Measurements from ENCODE around the gene PIP5K1C.

The PIP5K1C gene

DNA sequence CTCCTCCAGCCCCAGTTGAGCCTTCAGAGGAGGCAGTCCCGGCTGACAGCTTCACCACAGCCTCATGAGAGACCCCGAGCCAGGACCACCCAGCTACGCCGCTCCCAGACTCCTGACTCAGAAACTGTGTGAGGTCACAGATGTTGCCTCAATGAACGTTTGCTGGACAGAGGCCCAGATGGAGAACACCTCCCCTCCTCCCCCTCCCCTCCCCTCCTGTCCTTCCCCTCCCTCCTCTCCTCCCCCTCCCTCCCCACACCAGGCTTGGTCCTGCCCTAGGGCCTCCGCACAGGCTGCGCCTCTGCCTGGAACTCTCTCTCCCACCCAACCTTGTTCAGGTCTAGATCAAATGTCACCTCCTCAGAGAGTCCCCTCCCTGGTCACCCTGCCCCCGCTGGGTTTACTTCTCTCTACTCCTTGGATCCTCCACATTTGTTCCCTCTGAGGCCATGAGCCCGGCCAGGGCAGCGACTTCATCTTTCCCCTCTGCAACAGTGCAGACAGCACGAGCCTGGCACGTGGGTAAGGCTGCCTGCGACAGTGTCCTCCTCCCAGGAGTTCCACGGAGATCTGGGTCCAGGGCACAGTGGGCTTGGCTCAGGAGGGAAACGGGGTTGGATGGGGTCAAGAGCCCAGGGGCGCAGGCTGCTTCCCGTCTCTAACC lies 17.4 kb downstream of the PIP5K1C start:
- no peak for DNase-seq
- in situ Hi-C loops (cut with HindIII; ENCODE audit: low pct_ligation_motif_present, low pct_unique_long_range_greater_than_20kb, low sequenced_read_pairs): no loop called here

DNA sequence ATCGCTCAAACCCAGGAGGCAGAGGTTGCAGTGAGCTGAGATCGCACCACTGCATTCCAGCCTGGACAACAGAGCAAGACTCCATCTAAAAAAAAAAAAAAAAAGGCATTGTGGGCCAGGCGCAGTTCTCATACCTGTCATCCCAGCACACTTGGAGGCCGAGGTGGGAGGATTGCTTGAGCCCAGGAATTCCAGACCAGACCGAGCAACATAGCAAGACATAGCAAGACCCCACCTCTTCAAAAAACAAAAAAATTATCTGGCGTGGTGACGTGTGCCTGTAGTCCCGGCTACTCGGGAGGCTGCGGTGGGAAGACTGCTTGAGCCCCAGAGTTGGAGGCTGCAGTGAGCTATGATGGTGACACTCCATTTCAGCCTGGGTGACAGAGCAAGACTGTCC lies 18.0 kb downstream of the PIP5K1C start:
- in situ Hi-C loops (cut with HindIII; ENCODE audit: low pct_ligation_motif_present, low pct_unique_long_range_greater_than_20kb, low sequenced_read_pairs): no loop called here
- DNase-seq: no peak

DNA sequence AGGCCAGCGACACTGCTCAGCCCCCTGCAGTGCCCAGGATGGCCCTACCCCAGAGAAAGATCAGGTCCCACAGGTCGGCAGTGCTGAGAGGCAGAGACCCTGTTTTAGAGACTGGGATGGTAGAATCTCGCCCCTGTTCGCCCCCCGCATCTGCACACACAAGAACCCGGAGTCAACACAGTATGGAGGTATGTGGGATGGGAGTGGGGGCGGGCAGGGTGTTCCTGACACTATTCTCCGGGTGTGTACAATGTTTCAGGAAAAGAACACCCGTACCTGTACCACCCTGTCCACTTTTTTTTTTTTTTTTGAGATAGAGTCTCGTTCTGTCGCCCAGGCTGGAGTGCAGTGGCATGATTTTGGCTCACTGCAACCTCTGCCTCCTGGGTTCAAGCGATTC lies 19.3 kb downstream of the PIP5K1C start:
- in situ Hi-C loops (cut with HindIII; ENCODE audit: low pct_ligation_motif_present, low pct_unique_long_range_greater_than_20kb, low sequenced_read_pairs): no loop called here
- DNase-seq: no peak

DNA sequence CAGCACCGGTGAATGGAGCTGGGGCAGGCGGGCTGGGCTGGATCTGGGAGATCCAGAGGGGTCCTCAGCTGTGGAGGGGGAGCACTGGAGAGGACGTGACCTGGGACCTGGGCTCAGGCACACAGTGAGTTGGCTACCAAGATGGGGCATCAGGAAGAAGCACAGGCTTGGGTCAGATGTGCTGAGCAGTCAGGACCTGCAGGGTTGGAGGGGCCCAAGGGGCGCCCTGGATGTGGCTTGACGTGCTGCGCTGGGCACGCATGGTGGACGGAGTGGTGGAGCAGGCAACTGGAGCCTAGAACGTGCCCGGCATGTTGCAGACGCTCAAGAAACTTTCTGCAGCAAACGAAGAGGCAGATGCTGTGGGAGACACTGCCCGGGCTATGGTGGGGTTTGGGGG lies 20.7 kb downstream of the PIP5K1C start:
- DNase-seq: no peak
- in situ Hi-C loops (cut with HindIII; ENCODE audit: low pct_ligation_motif_present, low pct_unique_long_range_greater_than_20kb, low sequenced_read_pairs): no loop called here

DNA sequence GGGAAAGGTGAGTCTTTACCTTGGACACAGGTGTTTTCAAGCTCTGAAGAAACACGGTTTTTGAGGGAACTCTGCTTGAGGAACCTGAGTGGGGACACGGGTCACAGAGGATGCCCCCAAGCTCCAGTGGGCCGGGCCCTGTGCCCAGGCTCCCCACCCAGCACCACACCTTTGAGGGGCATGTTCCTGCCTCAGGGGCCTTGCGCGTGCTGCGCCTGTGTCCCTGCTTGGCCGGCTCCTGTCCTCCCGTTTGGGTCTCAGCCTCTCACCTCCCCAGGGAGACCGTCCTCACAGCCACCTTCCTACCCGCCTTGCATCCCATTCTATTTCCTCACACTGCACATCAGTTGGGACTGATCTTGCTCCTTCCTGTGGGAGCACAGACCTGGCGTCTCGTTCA lies 21.1 kb downstream of the PIP5K1C start:
- in situ Hi-C loops (cut with HindIII; ENCODE audit: low pct_ligation_motif_present, low pct_unique_long_range_greater_than_20kb, low sequenced_read_pairs): no loop called here

DNA sequence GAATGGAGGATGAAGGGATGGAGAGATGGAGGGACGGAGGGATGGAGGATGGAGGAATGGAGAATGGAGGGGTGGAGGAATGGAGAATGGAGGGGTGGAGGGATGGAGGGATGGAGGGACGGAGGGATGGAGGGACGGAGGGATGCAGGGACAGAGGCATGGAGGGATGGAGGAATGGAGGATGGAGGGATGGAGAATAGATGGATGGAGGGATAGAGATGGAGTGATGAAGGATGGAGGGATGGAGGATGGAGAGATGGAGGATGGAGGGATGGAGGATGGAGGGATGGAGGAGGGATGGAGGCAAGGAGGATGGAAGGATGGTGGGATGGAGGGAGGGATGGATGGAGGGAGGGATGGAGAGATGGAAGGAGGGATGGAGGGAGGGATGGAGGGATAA lies 22.1 kb downstream of the PIP5K1C start:
- DNase-seq: no peak
- in situ Hi-C loops (cut with HindIII; ENCODE audit: low pct_ligation_motif_present, low pct_unique_long_range_greater_than_20kb, low sequenced_read_pairs): no loop called here

More for the DNA sequence above, 21.1 kb downstream of the PIP5K1C start:
- DNase-seq: no peak

DNA sequence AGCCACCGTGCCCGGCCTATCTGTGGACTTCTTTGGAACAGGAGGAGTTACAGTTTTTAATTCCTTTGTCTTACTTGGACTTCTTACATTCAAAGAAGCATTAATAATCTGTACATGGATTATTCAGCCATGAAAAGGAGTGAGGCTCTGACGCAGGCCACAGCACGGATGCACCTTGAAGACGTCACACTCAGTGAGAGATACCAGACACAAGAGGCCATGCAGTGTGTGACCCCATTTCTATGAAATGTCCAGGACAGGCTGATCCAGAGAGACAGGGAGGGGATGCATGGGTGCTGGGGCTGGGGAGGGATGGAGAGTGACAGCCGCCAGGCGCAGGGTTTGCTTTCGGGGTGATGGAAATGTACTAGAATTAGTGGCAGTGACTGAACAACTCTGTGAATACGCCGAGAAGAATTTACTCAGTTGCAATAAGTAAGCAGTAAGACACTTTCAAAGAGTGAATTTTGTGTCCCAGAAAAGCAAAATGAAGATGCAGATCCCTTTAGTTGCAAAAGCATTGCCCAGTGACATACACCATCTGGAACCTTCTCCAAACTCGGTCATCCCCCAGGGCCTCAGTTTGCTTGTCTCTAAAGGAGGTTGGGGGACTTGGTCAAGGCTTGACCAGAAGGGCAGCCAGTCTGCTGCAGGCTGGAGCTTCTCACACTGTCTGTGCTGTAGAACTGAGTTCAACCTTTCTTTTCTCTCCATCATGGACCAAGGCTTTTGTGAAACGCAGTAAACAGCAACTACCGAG lies 25.3 kb downstream of the PIP5K1C start:
- DNase-seq: no peak
- in situ Hi-C loops (cut with HindIII; ENCODE audit: low pct_ligation_motif_present, low pct_unique_long_range_greater_than_20kb, low sequenced_read_pairs): no loop called here

DNA sequence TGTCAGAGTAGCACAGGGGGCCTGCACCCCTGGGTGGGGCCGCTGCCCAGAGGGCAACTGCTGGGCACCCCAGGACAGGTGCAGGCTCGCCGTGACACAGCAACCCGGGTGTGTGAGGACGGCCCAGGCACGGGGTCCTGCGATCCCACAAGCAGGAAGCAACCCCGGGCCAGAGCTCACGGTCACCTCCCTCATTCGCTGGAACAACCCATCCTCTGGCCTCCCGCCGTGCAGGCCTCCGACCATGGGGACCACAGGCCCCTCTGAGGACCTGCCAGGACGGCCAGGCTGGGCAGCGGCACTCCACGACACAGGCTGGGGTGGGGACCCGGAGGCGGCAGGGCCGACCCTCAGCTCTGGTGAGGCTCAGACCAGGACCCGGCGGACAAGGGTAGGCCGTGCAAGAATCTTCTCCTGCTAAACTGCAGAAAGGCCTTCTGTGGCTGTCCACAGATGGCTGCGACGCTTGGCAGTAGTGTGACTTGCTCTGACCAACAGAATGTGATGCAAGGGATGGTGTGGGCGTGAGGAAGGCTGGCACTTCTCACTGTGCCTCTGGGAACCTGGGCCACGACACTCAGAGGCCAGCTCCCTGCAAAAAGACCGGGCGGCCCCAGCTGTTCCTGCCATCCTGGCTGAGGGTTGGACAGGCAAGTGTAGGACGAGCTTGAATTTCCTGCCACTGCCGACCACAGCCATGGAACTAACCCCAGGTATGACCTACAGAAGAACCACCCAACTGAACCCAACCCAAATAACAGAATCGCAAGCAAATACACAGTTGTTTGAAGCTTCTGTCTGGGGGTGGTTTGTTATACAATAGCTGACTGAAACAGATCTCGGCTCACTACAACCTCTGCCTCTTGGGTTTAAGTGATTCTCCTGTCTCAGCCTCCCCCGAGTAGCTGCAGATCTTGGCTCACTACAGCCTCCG lies 26.5 kb downstream of the PIP5K1C start:
- DNase-seq: no peak
- in situ Hi-C loops (cut with HindIII; ENCODE audit: low pct_ligation_motif_present, low pct_unique_long_range_greater_than_20kb, low sequenced_read_pairs): no loop called here

DNA sequence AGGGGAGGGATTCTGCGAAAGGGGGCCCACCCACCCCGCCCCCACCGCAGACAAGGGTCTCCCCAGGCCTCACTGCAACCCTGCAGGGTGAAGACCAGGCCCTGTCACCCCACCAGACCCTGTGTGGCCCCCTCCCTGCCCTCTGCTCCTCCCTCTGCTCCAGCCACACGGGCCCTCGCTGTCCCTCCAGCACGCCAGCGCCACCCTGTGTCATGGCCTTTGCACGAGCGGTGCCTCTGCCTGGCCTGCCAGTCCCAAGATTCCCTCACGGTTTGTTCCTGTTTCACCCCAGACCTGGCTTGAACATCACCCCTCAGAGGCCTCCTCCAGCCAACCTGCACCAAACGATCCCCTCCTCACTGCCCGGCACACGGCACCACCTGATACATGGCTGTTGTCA lies 27.3 kb downstream of the PIP5K1C start:
- no peak for DNase-seq
- in situ Hi-C loops (cut with HindIII; ENCODE audit: low pct_ligation_motif_present, low pct_unique_long_range_greater_than_20kb, low sequenced_read_pairs): no loop called here

DNA sequence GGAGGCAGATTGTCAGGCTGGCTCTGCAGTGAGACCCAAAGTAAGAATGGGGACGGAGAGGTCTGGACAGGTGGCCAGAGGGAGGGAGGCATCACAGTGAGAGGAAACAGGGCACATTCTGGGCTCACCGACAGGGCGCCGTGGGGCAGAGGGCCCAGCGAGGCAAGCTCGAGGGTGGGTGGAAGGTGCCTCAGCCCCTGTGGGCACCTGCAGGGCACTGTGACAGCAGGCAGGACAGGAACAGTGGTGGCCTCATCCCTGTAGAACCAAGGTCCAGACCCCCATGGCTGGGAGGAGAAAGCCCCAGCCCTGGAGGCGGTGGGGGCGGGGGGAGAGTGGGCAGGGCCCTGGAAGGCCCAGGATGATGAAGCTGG lies 27.7 kb downstream of the PIP5K1C start:
- in situ Hi-C loops (cut with HindIII; ENCODE audit: low pct_ligation_motif_present, low pct_unique_long_range_greater_than_20kb, low sequenced_read_pairs): no loop called here
- no peak for DNase-seq

DNA sequence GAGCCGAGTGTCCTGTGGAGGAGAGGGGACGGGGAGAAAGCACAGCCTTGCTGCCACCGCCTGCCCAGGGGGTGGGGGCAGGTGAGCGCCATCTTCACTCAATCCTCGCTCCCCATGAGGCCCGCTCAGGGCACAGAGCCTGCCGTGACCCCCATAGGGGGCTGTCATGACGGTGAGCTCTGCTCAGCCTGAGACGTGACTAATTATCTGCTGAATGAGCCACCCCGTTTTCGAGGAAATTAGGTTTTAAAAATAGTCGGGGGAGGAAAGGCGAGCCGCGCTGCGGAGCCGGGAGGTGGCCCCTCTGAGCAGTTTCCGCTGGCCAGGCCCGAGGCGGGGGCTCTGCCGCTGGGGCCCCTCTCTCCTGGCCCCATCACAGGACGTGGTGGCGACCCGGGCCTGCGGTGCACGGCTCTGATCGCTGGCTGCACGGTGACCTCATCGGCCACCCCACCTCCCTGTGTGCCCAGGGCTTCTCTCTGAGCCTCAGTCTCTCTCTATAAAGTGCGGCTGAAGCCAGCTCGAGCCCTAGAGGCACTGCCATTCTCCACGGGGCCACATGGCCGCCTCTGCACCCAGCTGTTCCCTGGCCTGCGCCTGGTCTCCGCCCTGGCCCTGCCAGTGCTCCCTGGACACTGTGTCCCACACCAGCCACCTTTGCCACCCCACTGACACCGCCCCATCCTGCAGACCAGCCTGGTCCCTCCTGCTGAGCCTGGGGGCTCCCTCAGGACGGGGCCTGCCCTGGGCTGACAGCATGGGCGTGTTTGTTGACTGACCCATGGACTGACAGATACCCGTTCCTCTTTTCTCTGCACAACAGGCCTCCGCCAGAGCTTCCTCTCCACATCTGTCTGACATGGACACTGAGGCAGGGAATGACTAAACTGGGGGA lies 28.3 kb downstream of the PIP5K1C start:
- DNase-seq: no peak
- in situ Hi-C loops (cut with HindIII; ENCODE audit: low pct_ligation_motif_present, low pct_unique_long_range_greater_than_20kb, low sequenced_read_pairs): no loop called here

DNA sequence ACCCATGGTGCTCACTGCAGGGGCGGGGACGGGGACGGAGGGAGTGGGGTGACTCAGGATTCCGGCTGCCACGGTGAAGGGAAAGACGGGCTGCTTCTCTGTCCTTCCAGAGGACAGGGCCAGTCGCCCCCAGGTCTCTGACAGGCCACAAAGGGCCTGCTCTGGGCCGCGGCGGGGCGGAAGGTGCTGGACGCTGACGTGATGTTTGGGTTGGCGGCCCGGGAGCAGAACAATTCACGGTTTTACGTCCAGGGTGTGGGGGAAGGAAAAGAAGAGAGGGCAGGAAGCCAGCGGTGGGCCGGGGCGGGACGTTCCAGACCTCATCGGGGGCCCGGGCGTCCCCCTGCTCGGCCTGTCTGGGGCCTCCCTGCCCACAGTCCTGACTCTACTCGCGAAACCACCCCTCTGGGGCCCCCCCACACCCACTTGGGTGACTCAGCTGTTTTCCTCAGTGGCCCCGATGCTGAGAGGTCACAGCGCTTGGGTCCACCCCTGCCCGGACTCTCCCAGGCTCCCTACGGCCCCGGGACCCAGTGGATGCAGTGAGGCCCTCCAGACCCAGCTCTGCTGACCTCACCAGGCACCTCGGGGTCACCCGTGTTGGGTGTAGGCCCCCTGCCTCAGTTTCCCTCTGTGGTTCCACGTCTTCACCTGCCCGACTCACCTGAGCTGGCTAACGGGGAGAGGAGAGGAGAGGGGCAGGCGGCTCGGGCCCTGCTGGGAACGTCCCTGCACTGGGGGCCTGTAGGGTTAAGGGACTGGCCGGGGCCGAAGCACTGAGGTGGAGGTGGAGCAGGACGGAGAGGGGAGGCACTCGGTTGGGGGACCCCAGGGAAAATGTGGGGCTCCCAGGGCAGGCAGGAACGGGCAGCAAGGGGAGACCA lies 29.2 kb downstream of the PIP5K1C start:
- in situ Hi-C loops (cut with HindIII; ENCODE audit: low pct_ligation_motif_present, low pct_unique_long_range_greater_than_20kb, low sequenced_read_pairs): no loop called here
- DNase-seq: no peak

DNA sequence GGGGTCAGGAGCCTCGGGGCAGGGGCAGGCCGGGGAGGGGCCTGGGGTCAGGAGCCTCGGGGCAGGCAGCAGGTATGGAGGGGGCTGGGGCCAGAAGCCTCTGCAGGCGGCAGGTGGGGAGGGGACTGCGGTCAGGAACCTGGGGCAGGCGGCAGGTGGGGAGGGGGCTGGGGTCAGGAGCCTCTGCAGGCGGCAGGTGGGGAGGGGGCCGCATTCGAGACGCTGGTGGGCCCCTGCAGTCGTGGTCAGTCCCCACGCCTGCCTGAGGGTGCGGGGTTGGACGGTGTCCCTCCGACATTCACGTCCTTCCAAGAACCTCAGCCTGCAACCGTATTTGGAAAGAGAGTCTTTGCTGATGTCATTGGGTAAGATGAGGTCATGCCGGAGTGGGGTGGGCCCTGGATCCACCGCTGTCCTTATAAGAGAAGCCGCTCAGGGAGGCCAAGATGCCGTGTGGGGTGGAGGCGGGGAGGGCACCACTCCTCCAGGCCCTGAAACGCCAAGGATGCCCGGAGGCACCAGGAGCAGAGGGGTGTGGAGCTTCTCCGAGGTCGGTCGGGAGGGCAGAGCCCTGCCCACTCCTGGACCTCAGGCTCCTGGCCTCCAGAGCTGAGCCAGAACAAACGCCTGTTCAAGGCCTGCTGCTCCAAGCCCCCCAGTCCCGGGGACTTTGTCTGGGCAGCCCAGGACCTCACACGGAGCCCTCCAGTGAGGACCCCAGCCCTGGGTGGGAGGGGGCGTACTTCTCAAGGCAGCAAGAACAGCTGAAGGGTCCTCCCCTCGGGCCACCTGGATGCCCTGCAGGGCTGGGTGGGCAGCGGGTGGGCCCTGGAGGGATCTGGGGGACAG lies 30.1 kb downstream of the PIP5K1C start:
- in situ Hi-C loops (cut with HindIII; ENCODE audit: low pct_ligation_motif_present, low pct_unique_long_range_greater_than_20kb, low sequenced_read_pairs): no loop called here
- DNase-seq: no peak

DNA sequence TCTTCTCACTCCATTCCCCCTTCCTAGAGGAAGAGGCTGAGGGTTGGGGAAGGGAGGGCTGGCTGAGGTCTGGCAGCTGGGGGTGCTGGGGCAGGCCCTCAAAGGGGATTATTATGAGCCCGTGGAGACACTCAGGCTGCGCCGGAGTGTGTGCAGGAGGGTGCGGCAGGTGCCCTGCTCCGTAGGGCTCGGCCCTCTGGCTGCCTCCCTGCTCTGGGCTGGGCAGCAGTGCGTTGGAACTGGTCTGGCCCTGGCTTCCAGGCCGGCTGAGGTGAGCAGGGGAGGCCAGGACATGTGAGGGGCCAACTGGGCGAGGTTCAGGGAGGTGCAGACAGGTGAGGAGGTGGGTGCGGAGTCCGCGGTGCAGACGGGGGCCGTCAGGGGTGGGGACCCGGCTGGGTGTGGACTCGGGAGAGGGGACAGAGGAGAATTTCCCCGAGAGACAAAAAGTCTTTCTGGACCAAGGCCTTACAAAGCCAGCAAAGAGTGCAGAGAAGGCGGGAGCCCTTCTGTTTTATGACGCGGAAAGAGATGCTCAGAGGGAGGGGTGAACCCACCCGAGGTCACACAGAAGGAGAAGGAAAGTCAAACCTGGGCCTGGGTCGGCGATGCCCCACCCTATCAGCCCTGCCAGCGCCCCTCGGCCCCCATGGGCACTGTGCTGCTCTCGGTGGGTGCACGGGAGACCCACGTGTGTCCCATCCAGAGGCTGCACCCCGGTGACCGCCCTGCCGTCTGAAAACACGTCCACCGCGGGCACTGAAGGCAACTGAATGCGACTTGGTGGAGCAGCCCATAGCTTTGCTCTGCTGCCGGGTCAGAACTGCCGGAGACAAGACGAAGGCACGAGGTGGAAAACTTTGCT lies 31.0 kb downstream of the PIP5K1C start:
- in situ Hi-C loops (cut with HindIII; ENCODE audit: low pct_ligation_motif_present, low pct_unique_long_range_greater_than_20kb, low sequenced_read_pairs): no loop called here
- DNase-seq: no peak

DNA sequence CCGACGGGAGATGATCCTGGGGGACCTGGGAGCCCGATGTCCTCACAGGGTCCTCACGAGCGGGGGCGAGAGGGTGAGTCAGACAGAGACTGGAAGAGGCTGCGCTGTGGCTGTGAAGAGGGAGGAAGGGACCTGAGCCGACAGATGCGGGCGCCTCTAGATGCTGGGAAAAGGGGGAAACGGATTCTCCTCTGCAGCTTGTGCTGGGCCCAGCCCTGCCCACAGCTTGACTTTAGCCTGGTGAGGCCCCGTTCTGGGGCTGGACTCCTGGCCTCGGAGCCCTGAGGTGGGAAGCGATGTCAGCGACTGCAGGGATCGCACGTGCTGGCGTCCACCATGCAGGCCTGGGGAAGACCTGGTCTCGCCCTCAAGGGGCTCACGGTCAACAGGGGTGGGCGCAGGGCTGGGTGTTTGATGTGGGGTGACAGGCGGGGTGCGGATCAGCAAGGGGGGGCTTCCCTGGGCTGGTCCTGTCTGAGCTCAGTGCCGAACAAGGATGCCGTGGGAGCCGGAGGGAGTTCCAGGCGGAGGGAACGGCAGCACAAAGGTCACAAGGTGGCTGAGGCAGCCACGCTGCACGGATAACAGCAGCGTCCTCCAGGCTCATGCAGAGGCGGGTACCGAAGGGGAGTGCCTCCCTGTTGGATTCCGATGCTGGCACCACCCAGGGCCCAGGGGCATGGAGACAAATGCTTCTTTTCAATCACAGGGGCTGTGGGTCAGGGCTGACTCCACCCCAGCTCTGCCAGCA lies 31.8 kb downstream of the PIP5K1C start:
- in situ Hi-C loops (cut with HindIII; ENCODE audit: low pct_ligation_motif_present, low pct_unique_long_range_greater_than_20kb, low sequenced_read_pairs): no loop called here
- no peak for DNase-seq

Data from ACHN (cell line).